Ovary (tissue), 3 donors: ENCODE measurements around the gene UBE2E3.

Experiments
- EP300 ChIP-seq: sonication (generic); formaldehyde crosslinking; IDR thresholded peaks from one replicate; pipeline ENCODE4 v1.6.1; 2017; ENCODE audit warnings: antibody characterized with exemption
- POLR2A ChIP-seq: fragments of 450-650 bp; IDR thresholded peaks from one replicate; pipeline ENCODE4 v1.6.1; 2017; ENCODE audit warnings: antibody characterized with exemption, mild to moderate bottlenecking, moderate library complexity
- TF ChIP-seq, protein P1 (sequence below), 3 donors: fragments of 450-650 bp in 2 of 3; fragments of 200-600 bp in 1 of 3; IDR thresholded peaks; one replicate each; pipeline versions ENCODE4 v1.5.1 to v1.8.0; 2016 to 2022; ENCODE audit warnings: antibody characterized with exemption in 3 of 3, mild to moderate bottlenecking in 1 of 3
- donor health status: DM: no; HTN: no; CAD: no.

DNA sequence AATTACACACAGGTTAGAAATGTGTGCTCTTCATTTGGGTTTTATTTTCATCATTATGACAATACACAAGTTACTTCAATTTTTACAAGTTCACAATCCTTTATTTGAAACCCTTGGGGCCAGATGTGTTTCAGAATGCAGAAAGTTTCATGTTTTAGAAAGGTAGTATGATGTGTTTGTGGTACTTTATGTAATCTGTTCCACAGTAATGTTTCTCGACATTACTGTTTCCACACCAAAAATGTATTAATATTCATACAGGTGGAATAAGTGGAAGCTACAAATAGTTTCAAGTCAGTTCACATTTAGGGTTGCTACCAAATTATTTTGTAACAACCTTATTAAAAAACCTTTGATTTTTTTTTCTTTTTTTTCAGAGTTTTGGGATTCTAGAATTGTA lies 10.4 kb downstream of the UBE2E3 start:
- TF ChIP-seq, protein P1, sequence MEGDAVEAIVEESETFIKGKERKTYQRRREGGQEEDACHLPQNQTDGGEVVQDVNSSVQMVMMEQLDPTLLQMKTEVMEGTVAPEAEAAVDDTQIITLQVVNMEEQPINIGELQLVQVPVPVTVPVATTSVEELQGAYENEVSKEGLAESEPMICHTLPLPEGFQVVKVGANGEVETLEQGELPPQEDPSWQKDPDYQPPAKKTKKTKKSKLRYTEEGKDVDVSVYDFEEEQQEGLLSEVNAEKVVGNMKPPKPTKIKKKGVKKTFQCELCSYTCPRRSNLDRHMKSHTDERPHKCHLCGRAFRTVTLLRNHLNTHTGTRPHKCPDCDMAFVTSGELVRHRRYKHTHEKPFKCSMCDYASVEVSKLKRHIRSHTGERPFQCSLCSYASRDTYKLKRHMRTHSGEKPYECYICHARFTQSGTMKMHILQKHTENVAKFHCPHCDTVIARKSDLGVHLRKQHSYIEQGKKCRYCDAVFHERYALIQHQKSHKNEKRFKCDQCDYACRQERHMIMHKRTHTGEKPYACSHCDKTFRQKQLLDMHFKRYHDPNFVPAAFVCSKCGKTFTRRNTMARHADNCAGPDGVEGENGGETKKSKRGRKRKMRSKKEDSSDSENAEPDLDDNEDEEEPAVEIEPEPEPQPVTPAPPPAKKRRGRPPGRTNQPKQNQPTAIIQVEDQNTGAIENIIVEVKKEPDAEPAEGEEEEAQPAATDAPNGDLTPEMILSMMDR (IDR thresholded peaks at IDR 0.05) = no peak
- TF ChIP-seq POLR2A (no peak), EP300 (no peak)
